K562 (cell line): ENCODE data around the gene AKR1A1. TPM values are rescaled to one million over a fixed set of nuclear protein-coding genes. Genes with fewer than 3 reads are reported as not detected.

Experiments
- BRCA1 ChIP-seq, 2 experiments: fragments of 450-650 bp in 1 of 2; sonication (generic) in 1 of 2; formaldehyde crosslinking in 1 of 2; IDR thresholded peaks; 2 replicates each; pipeline versions ENCODE4 v1.5.0 to v1.6.1; 2017 to 2020; ENCODE audit warnings: mild to moderate bottlenecking in 1 of 2, missing genetic modification reagents in 1 of 2
- HIVEP1 ChIP-seq: fragments of 250-450 bp; sonication (Bioruptor Pico); IDR thresholded peaks from 2 replicates; pipeline ENCODE4 v1.4.0; 2020; ENCODE audit warnings: mild to moderate bottlenecking
- KLF1 ChIP-seq: fragments of 450-650 bp; IDR thresholded peaks from 2 replicates; pipeline ENCODE4 v1.6.1; 2016; ENCODE audit warnings: missing genetic modification characterization, missing compliant biosample characterization
- KLF6 ChIP-seq: fragments of 250-450 bp; sonication (Bioruptor Pico); IDR thresholded peaks from 2 replicates; pipeline ENCODE4 v1.4.0; 2020; ENCODE audit warnings: mild to moderate bottlenecking, moderate library complexity, borderline replicate concordance
- NR1H2 ChIP-seq: sonication (generic); formaldehyde crosslinking; IDR thresholded peaks from 2 replicates; pipeline ENCODE4 v1.4.0; 2020; ENCODE audit warnings: mild to moderate bottlenecking, missing genetic modification reagents
- PHTF2 ChIP-seq: fragments of 250-450 bp; sonication (Bioruptor Pico); IDR thresholded peaks from 2 replicates; pipeline ENCODE4 v1.5.0; 2021; ENCODE audit warnings: mild to moderate bottlenecking
- POLR2A ChIP-seq: fragments of 450-650 bp; conservative IDR thresholded peaks from 2 replicates; pipeline ENCODE4 v1.6.1; 2016
- POLR2H ChIP-seq: IDR thresholded peaks from 2 replicates; pipeline ENCODE4 v1.6.1; 2016; ENCODE audit warnings: missing genetic modification characterization, low read depth, mild to moderate bottlenecking, control low read depth, missing compliant biosample characterization, moderate library complexity
- TAF7 ChIP-seq: fragments of 450-650 bp; IDR thresholded peaks from 2 replicates; pipeline ENCODE4 v1.6.1; 2016; ENCODE audit warnings: missing genetic modification characterization, missing compliant biosample characterization
- TOE1 ChIP-seq, 2 experiments: fragments of 450-650 bp in 1 of 2; sonication (generic) in 1 of 2; formaldehyde crosslinking in 1 of 2; IDR thresholded peaks; 2 replicates each; pipeline versions ENCODE4 v1.7.1 to v1.8.0; 2016 to 2022; ENCODE audit warnings: borderline replicate concordance in 2 of 2, mild to moderate bottlenecking in 2 of 2, antibody characterized with exemption in 1 of 2, inconsistent platforms in 1 of 2, low read depth in 1 of 2, missing genetic modification reagents in 1 of 2, moderate library complexity in 1 of 2
- ZKSCAN8 ChIP-seq: fragments of 200-800 bp; sonication (Bioruptor generic); IDR thresholded peaks from 2 replicates; pipeline ENCODE4 v1.6.1; 2016; ENCODE audit warnings: missing genetic modification characterization, missing compliant biosample characterization
- ZNF717 ChIP-seq: fragments of 250-450 bp; sonication (Bioruptor Pico); IDR thresholded peaks from 2 replicates; pipeline ENCODE4 v1.5.0; 2021
- polyA plus RNA-seq, 8 experiments: library from polyadenylated mRNA; depleted of rRNA in 4 of 8; stranded (reverse) in 5 of 8; unstranded in 3 of 8; fragments of >200 nt; fragmentation: Nextera tagmentation in 2 of 8; fragmentation: Illumina TruSeq in 1 of 8; extraction: Ambion mirVana in 2 of 8; extraction: Trizol in 1 of 8; gene quantifications; 2 replicates each; pipeline versions ENCODE4 v1.2.1 to v1.2.3, GENCODE V29; 2011 to 2014; ENCODE audit warnings: inconsistent platforms in 1 of 8, missing spikeins in 1 of 8
- total RNA-seq, 7 experiments: library from RNA; depleted of rRNA in 6 of 7; stranded (reverse); fragments of >200 nt in 6 of 7; fragmentation: Illumina TruSeq in 2 of 7; extraction: Trizol in 2 of 7; gene quantifications; 2 replicates each; pipeline versions ENCODE4 v1.2.1 to v1.2.3, GENCODE V29; 2011 to 2021; ENCODE audit warnings: low replicate concordance in 1 of 7
- TF ChIP-seq, protein P1 (sequence below), 2 experiments: fragments of 450-650 bp; IDR thresholded peaks; 2 replicates each; pipeline ENCODE4 v1.6.1; 2018; ENCODE audit warnings: mild to moderate bottlenecking in 2 of 2, low read depth in 1 of 2; ENCODE audit not compliant: partially characterized antibody in 2 of 2
- TF ChIP-seq, protein P2 (sequence below): IDR thresholded peaks from 3 replicates; pipeline ENCODE4 v1.6.1; 2011; ENCODE audit warnings: borderline replicate concordance, mild to moderate bottlenecking; ENCODE audit not compliant: insufficient read length, insufficient read depth
- TF ChIP-seq, protein P3 (sequence below): fragments of 450-650 bp; formaldehyde crosslinking; IDR thresholded peaks from 2 replicates; pipeline ENCODE4 v1.4.0; 2020; ENCODE audit warnings: mild to moderate bottlenecking, mixed read lengths
- TF ChIP-seq, protein P4 (sequence below): fragments of 450-650 bp; IDR thresholded peaks from 2 replicates; pipeline ENCODE4 v1.6.1; 2016; ENCODE audit warnings: low read depth, mild to moderate bottlenecking, moderate library complexity
- TF ChIP-seq, protein P5 (sequence below), 2 experiments: IDR thresholded peaks; 2 replicates each; pipeline ENCODE4 v1.6.1; 2011; ENCODE audit warnings: borderline replicate concordance in 1 of 2, control low read depth in 1 of 2, low read depth in 1 of 2, low read length in 1 of 2, mild to moderate bottlenecking in 1 of 2, mixed read lengths in 1 of 2, moderate library complexity in 1 of 2; ENCODE audit not compliant: insufficient read depth in 1 of 2, insufficient read length in 1 of 2, poor library complexity in 1 of 2, severe bottlenecking in 1 of 2; ENCODE audit errors: extremely low read depth in 1 of 2

AKR1A1 gene
- total and polyA plus RNA-seq, 9 of the 15 experiments (the other 6 are each of a cell fraction or from before 2014, with no cell fraction given): 68.6 to 211 (median 132) TPM

DNA sequence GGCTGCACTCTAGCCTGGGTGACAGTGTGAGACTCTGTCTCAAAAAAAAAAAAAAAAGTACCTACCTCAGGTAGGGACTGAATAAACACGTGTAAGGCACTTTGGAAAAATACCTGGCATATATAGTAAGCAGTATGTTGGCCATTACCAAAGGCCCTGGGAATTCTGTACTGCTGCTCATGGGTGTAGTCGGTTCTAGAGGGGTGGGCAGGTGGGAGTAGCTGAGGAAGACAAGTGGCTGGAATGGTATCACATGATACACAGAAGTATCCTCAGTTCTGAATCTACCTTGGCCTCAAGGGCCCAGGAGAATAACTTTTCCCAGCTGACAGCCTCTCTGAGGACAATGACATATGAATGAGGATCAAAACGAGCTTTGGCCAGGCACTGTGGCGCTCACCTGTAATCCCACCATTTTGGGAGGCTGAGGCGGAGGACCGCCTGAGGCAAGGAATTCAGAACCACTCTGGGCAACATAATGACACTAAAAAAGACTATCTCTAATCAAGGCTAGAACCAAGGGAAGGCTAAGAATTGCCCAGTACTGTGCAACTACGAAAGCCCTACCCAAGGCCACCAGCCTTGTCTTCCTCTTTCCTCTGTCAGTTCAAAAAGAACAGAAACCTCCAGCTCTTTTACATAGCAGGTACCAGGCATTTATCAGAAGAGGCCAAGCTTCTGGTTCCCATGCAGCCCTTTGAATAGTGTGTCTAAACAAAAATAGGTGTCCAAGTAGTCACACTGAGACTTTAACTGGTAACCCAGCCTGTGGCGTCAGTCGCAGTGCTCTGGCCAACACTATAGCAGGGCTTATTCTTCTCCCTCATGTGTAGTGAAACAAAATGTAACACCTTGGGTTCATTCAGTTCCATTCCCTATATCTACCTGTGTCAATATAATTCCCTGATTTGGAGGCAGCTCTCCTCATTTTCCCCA lies 40.3 kb upstream of the AKR1A1 start (continued):
- TF ChIP-seq, protein P1, sequence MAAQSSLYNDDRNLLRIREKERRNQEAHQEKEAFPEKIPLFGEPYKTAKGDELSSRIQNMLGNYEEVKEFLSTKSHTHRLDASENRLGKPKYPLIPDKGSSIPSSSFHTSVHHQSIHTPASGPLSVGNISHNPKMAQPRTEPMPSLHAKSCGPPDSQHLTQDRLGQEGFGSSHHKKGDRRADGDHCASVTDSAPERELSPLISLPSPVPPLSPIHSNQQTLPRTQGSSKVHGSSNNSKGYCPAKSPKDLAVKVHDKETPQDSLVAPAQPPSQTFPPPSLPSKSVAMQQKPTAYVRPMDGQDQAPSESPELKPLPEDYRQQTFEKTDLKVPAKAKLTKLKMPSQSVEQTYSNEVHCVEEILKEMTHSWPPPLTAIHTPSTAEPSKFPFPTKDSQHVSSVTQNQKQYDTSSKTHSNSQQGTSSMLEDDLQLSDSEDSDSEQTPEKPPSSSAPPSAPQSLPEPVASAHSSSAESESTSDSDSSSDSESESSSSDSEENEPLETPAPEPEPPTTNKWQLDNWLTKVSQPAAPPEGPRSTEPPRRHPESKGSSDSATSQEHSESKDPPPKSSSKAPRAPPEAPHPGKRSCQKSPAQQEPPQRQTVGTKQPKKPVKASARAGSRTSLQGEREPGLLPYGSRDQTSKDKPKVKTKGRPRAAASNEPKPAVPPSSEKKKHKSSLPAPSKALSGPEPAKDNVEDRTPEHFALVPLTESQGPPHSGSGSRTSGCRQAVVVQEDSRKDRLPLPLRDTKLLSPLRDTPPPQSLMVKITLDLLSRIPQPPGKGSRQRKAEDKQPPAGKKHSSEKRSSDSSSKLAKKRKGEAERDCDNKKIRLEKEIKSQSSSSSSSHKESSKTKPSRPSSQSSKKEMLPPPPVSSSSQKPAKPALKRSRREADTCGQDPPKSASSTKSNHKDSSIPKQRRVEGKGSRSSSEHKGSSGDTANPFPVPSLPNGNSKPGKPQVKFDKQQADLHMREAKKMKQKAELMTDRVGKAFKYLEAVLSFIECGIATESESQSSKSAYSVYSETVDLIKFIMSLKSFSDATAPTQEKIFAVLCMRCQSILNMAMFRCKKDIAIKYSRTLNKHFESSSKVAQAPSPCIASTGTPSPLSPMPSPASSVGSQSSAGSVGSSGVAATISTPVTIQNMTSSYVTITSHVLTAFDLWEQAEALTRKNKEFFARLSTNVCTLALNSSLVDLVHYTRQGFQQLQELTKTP (IDR thresholded peaks at IDR 0.05; ENCODE audit: low read depth in 1 of 2, partially characterized antibody in 2 of 2): no peak
- no peak for TF ChIP-seq PHTF2 (CRISPR knock-in tag)
- TF ChIP-seq, protein P2, sequence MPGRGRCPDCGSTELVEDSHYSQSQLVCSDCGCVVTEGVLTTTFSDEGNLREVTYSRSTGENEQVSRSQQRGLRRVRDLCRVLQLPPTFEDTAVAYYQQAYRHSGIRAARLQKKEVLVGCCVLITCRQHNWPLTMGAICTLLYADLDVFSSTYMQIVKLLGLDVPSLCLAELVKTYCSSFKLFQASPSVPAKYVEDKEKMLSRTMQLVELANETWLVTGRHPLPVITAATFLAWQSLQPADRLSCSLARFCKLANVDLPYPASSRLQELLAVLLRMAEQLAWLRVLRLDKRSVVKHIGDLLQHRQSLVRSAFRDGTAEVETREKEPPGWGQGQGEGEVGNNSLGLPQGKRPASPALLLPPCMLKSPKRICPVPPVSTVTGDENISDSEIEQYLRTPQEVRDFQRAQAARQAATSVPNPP: no peak
- no peak for TF ChIP-seq NR1H2 (CRISPR knock-in tag)
- TF ChIP-seq TOE1 (IDR thresholded peaks at IDR 0.05; ENCODE audit: borderline replicate concordance): 0 out of 2 replicates have a peak, but pooled peaks have one; percentile 26
- no peak for TF ChIP-seq TOE1 (CRISPR knock-in tag; IDR thresholded peaks at IDR 0.05; ENCODE audit: borderline replicate concordance, low read depth)
- TF ChIP-seq POLR2A: peak; percentile 65
- no peak for TF ChIP-seq KLF1 (tag)
- no peak for TF ChIP-seq ZNF717
- no peak for TF ChIP-seq BRCA1 (IDR thresholded peaks at IDR 0.05)
- TF ChIP-seq BRCA1 (CRISPR knock-in tag; IDR thresholded peaks at IDR 0.05): no peak
- TF ChIP-seq HIVEP1 (CRISPR knock-in tag): no peak
- no peak for TF ChIP-seq ZKSCAN8 (CRISPR knock-in tag)
- TF ChIP-seq, protein P3, sequence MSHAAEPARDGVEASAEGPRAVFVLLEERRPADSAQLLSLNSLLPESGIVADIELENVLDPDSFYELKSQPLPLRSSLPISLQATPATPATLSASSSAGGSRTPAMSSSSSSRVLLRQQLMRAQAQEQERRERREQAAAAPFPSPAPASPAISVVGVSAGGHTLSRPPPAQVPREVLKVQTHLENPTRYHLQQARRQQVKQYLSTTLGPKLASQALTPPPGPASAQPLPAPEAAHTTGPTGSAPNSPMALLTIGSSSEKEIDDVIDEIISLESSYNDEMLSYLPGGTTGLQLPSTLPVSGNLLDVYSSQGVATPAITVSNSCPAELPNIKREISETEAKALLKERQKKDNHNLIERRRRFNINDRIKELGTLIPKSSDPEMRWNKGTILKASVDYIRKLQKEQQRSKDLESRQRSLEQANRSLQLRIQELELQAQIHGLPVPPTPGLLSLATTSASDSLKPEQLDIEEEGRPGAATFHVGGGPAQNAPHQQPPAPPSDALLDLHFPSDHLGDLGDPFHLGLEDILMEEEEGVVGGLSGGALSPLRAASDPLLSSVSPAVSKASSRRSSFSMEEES (CRISPR knock-in tag): peak; percentile 10; the same call in 1 of the 2 replicates
- no peak for TF ChIP-seq TAF7 (tag)
- no peak for TF ChIP-seq POLR2H (tag)
- TF ChIP-seq, protein P4, sequence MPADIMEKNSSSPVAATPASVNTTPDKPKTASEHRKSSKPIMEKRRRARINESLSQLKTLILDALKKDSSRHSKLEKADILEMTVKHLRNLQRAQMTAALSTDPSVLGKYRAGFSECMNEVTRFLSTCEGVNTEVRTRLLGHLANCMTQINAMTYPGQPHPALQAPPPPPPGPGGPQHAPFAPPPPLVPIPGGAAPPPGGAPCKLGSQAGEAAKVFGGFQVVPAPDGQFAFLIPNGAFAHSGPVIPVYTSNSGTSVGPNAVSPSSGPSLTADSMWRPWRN: no peak
- TF ChIP-seq, protein P5, sequence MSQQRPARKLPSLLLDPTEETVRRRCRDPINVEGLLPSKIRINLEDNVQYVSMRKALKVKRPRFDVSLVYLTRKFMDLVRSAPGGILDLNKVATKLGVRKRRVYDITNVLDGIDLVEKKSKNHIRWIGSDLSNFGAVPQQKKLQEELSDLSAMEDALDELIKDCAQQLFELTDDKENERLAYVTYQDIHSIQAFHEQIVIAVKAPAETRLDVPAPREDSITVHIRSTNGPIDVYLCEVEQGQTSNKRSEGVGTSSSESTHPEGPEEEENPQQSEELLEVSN (IDR thresholded peaks at IDR 0.05; ENCODE audit: borderline replicate concordance in 1 of 2, extremely low read depth in 1 of 2, insufficient read depth in 1 of 2, insufficient read length in 1 of 2, low read depth in 1 of 2, low read length in 1 of 2, poor library complexity in 1 of 2, severe bottlenecking in 1 of 2): no peak
- TF ChIP-seq KLF6 (CRISPR knock-in tag): no peak
